Neural progenitor cell (in vitro differentiated cells): Measurements from ENCODE around the gene ZFP3. TPM values are rescaled to one million over a fixed set of nuclear protein-coding genes. Genes with fewer than 3 reads are reported as not detected.
A peak's percentile ranks its signal among the peaks of the same experiment; 100 is the strongest.
"Not testable (repeated sequence)": the region's sequence is repeated elsewhere in the genome, so short reads cannot be mapped to it uniquely, and the experiment has no call there.

ENCODE experiments used
- DNase-seq: peaks from one replicate; pipeline ENCODE4 v3.0.0-alpha.2; 2016; ENCODE audit warnings: low spot score
- H2AFZ ChIP-seq: fragments of 200-600 bp; sonication (generic); replicated peaks from 2 replicates; pipeline ENCODE4 v1.6.1; 2016; ENCODE audit warnings: antibody characterized with exemption
- H3F3A ChIP-seq: fragments of 200-600 bp; sonication (generic); 2 replicates; pipeline ENCODE4 v1.6.1; 2016; ENCODE audit warnings: antibody characterized with exemption, low read depth
- H3K27ac ChIP-seq: fragments of 200-600 bp; sonication (generic); 2 replicates; pipeline ENCODE4 v1.5.1; 2016; ENCODE audit warnings: mild to moderate bottlenecking
- H3K27me3 ChIP-seq: fragments of 200-600 bp; sonication (generic); 2 replicates; pipeline ENCODE4 v1.6.1; 2016; ENCODE audit warnings: mild to moderate bottlenecking, moderate library complexity
- H3K36me3 ChIP-seq: fragments of 200-600 bp; sonication (generic); 2 replicates; pipeline ENCODE4 v1.5.1; 2016
- H3K4me1 ChIP-seq: fragments of 200-600 bp; sonication (generic); 2 replicates; pipeline ENCODE4 v1.6.1; 2016; ENCODE audit warnings: mixed run types
- H3K4me2 ChIP-seq: fragments of 200-600 bp; sonication (generic); 2 replicates; pipeline ENCODE4 v1.6.1; 2016
- H3K4me3 ChIP-seq: fragments of 200-600 bp; sonication (generic); 2 replicates; pipeline ENCODE4 v1.5.1; 2016
- H3K79me2 ChIP-seq: fragments of 200-600 bp; sonication (generic); 2 replicates; pipeline ENCODE4 v1.6.1; 2016; ENCODE audit warnings: low read depth
- H3K9ac ChIP-seq: fragments of 200-600 bp; sonication (generic); 2 replicates; pipeline ENCODE4 v1.6.1; 2016
- H3K9me3 ChIP-seq: fragments of 200-600 bp; sonication (generic); 2 replicates; pipeline ENCODE4 v1.5.1; 2016; ENCODE audit warnings: low read depth
- H4K20me1 ChIP-seq: fragments of 200-600 bp; sonication (generic); 2 replicates; pipeline ENCODE4 v1.6.1; 2016; ENCODE audit warnings: low read depth
- H3K27ac Mint-ChIP-seq: 3 replicates; pipeline ENCODE4 v1.8.0; 2021; ENCODE audit warnings: mixed read lengths
- H3K27me3 Mint-ChIP-seq: 2 replicates; pipeline ENCODE4 v1.8.0; 2022; ENCODE audit warnings: low read depth, mild to moderate bottlenecking, inconsistent platforms, moderate library complexity, mixed read lengths; ENCODE audit not compliant: insufficient read depth
- H3K36me3 Mint-ChIP-seq: 3 replicates; pipeline ENCODE4 v1.8.0; 2021; ENCODE audit warnings: mixed read lengths
- H3K4me1 Mint-ChIP-seq: 3 replicates; pipeline ENCODE4 v1.8.0; 2021; ENCODE audit warnings: mixed read lengths
- H3K4me3 Mint-ChIP-seq: 3 replicates; pipeline ENCODE4 v1.8.0; 2021; ENCODE audit warnings: mild to moderate bottlenecking, moderate library complexity, mixed read lengths
- H3K9me3 Mint-ChIP-seq: 3 replicates; pipeline ENCODE4 v1.8.0; 2020; ENCODE audit warnings: mixed read lengths
- CTCF ChIP-seq: fragments of 200-600 bp; sonication (generic); IDR thresholded peaks from 2 replicates; pipeline ENCODE4 v1.5.1; 2017; ENCODE audit warnings: antibody characterized with exemption, mild to moderate bottlenecking
- EZH2 ChIP-seq: fragments of 200-600 bp; sonication (generic); IDR thresholded peaks from 2 replicates; pipeline ENCODE4 v1.6.1; 2017; ENCODE audit warnings: antibody characterized with exemption, mild to moderate bottlenecking, moderate library complexity
- EZH2phosphoT487 ChIP-seq: fragments of 200-600 bp; sonication (generic); IDR thresholded peaks from 2 replicates; pipeline ENCODE4 v1.6.1; 2017; ENCODE audit warnings: antibody characterized with exemption
- total RNA-seq: library from RNA; depleted of rRNA; stranded (reverse); fragments of >200 nt; gene quantifications from 2 replicates; pipeline ENCODE4 v1.2.3, GENCODE V29; 2015; ENCODE audit warnings: low replicate concordance

The ZFP3 gene
- total RNA-seq, 1 donor from 2014 or later: 0.34 TPM

DNA sequence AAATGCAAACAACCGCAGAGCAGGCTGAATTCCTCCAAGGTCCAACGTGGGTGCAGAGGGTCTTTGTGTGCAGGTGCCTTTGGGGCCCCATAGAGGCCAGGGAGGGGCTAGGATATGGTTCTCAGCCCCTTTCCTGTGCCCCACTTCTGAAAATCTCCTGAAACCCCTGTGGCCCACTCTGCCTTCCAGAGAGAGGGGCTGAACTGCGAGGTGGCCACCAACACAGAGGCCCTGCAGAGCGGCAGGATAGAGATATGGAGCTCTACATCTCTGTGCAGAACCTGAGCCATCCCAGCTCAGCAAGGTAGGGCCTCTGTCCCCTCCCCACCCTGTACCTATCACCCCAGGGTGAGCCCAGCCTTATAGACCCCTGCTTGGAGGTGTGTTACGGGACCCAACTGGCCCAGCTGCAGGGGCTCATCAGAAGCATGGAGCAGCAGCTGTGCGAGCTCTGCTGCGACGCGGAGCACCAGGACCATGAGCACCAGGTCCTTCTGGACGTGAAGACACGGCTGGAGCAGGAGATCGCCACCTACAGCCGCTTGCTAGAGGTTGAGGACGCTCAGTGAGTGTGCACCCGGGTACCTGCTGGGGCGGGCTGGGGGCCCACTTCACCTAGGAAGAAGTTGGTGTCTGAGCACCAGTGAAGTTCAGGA is 43.0 kb downstream of the ZFP3 start:
- no peaks in the 10 kb centered on the region for H3K79me2 ChIP-seq
- H3K4me2 ChIP-seq: no peak overlapping the region
- H3K36me3 Mint-ChIP-seq: no peaks in the 10 kb centered on the region
- H3K4me1 ChIP-seq: no peaks in the 10 kb centered on the region
- H3K9me3 ChIP-seq: no peaks in the 10 kb centered on the region
- H2AFZ ChIP-seq: no peak overlapping the region
- DNase-seq: no peak
- H3K27me3 ChIP-seq: peaks cover 29% of the 10 kb centered on the region
- no peak overlapping the region for H3K27ac Mint-ChIP-seq
- H4K20me1 ChIP-seq: no peaks in the 10 kb centered on the region
- peak overlapping the region; percentile 45 for H3K4me3 Mint-ChIP-seq
- TF ChIP-seq EZH2: no peak
- H3K36me3 ChIP-seq: no peaks in the 10 kb centered on the region
- no peak overlapping the region for H3K27ac ChIP-seq
- H3K4me3 ChIP-seq: no peak overlapping the region
- H3K27me3 Mint-ChIP-seq: peaks cover 15% of the 10 kb centered on the region
- peaks cover 15% of the 10 kb centered on the region for H3K9me3 Mint-ChIP-seq
- H3F3A ChIP-seq: no peaks in the 10 kb centered on the region
- H3K9ac ChIP-seq: no peak overlapping the region
- peaks cover 4% of the 10 kb centered on the region for H3K4me1 Mint-ChIP-seq

GRCh38 chr17:5122056-5122455 is 43.8 kb downstream of the ZFP3 start:
- Mint-ChIP-seq H3K4me3 (peak overlapping the region; percentile 48), H3K27me3 (peaks cover 15% of the 10 kb centered on the region)
- Histone ChIP-seq H3K4me3 (peak overlapping the region; percentile 58), H3K4me2 (peak overlapping the region; percentile 78), H3K27me3 (peaks cover 29% of the 10 kb centered on the region), H2AFZ (peak overlapping the region; percentile 99)
- not testable (repeated sequence) for DNase-seq, H3K36me3 Mint-ChIP-seq, H3F3A ChIP-seq, H3K4me1 Mint-ChIP-seq, H4K20me1 ChIP-seq, H3K9me3 ChIP-seq, H3K27ac Mint-ChIP-seq, H3K36me3 ChIP-seq, H3K4me1 ChIP-seq, H3K27ac ChIP-seq, H3K9ac ChIP-seq, H3K79me2 ChIP-seq, H3K9me3 Mint-ChIP-seq

DNA sequence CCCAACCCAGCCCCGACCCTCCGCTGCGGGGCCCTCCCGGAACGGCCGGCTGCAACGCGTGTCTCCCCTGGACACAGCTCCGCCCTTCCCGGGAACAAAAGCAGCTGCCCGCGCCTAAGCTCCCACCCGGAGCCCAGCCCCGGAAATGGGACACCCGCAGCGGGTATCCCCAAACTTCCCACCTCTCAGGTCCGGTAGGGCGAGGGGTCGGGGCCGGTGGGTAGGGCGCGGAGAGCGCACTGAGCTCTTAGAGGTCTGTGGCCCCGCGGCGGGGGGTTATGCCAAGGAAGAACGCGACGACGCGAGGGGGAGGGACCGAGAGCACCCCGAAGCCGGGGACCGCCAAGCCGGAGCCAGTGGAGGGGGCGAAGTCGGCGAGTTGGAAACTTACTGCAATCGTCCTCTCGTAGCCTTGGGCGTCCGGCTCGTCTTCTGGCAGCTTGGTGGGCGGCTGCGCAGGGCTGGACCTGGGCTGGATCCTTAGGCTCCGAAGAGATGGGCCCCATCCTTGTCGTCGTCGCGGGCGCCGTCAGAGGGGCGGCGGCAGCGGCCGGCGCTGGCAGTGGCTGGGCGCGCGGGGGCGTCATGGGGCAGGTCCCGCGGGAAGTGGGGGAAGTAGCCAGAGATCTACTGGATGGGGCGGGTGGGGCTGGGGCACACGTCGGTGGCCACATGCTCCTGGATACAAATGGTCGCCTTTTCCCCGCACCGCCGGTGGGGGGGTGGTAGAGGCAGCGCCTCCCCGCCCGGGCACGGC is 44.5 kb downstream of the ZFP3 start:
- no peaks in the 10 kb centered on the region for H3K4me1 ChIP-seq
- H3K79me2 ChIP-seq: no peaks in the 10 kb centered on the region
- H3K9me3 ChIP-seq: no peaks in the 10 kb centered on the region
- Mint-ChIP-seq H3K27me3 (peaks cover 15% of the 10 kb centered on the region), H3K27ac (no peak overlapping the region), H3K4me1 (peaks cover 4% of the 10 kb centered on the region), H3K36me3 (no peaks in the 10 kb centered on the region), H3K9me3 (peaks cover 6% of the 10 kb centered on the region), H3K4me3 (peak overlapping the region; percentile 63)
- peak overlapping the region; percentile 58 for H3K4me3 ChIP-seq
- H3K4me2 ChIP-seq: peak overlapping the region; percentile 78
- H3F3A ChIP-seq: no peaks in the 10 kb centered on the region
- H4K20me1 ChIP-seq: no peaks in the 10 kb centered on the region
- peak; percentile 58 for DNase-seq
- H3K36me3 ChIP-seq: no peaks in the 10 kb centered on the region
- TF ChIP-seq EZH2phosphoT487 (peak; percentile 43), CTCF (peak; percentile 17), EZH2 (no peak)
- H3K27ac ChIP-seq: no peak overlapping the region
- H3K9ac ChIP-seq: no peak overlapping the region
- peak overlapping the region; percentile 99 for H2AFZ ChIP-seq
- peaks cover 29% of the 10 kb centered on the region for H3K27me3 ChIP-seq

GRCh38 chr17:5123343-5124124 is 45.3 kb downstream of the ZFP3 start:
- peak overlapping the region; percentile 7 for H3K4me3 Mint-ChIP-seq
- TF ChIP-seq CTCF (no peak), EZH2 (no peak), EZH2phosphoT487 (no peak)
- H3K4me2 ChIP-seq: no peak overlapping the region

GRCh38 chr17:5124125-5124760 is 46.0 kb downstream of the ZFP3 start:
- not testable (repeated sequence) for H3K4me1 ChIP-seq, H3K27ac Mint-ChIP-seq, DNase-seq, H4K20me1 ChIP-seq, H3K4me2 ChIP-seq, H3K79me2 ChIP-seq, H3K9ac ChIP-seq, H3K9me3 ChIP-seq, H3K4me3 ChIP-seq, H2AFZ ChIP-seq, H3K4me1 Mint-ChIP-seq, H3K36me3 Mint-ChIP-seq, H3K36me3 ChIP-seq, H3F3A ChIP-seq, H3K9me3 Mint-ChIP-seq, H3K4me3 Mint-ChIP-seq, H3K27ac ChIP-seq
- peaks cover 29% of the 10 kb centered on the region for H3K27me3 ChIP-seq
- peaks cover 13% of the 10 kb centered on the region for H3K27me3 Mint-ChIP-seq

More at GRCh38 chr17:5123343-5124124, 45.3 kb downstream of the ZFP3 start:
- Histone ChIP-seq H2AFZ (no peak overlapping the region), H3K27me3 (peaks cover 29% of the 10 kb centered on the region), H3K4me1 (no peaks in the 10 kb centered on the region), H3K9me3 (no peaks in the 10 kb centered on the region), H3F3A (no peaks in the 10 kb centered on the region), H3K27ac (no peak overlapping the region), H4K20me1 (no peaks in the 10 kb centered on the region), H3K9ac (no peak overlapping the region), H3K4me3 (peak overlapping the region; percentile 58), H3K79me2 (no peaks in the 10 kb centered on the region), H3K36me3 (no peaks in the 10 kb centered on the region)
- peaks cover 13% of the 10 kb centered on the region for H3K27me3 Mint-ChIP-seq
- no peak overlapping the region for H3K27ac Mint-ChIP-seq
- no peaks in the 10 kb centered on the region for H3K36me3 Mint-ChIP-seq
- no peak for DNase-seq
- peaks cover 4% of the 10 kb centered on the region for H3K4me1 Mint-ChIP-seq
- peaks cover 4% of the 10 kb centered on the region for H3K9me3 Mint-ChIP-seq
